ENCODE data around the gene ANAPC4.
A peak's percentile ranks its signal among the peaks of the same experiment; 100 is the strongest.
"Not testable (repeated sequence)": the region's sequence is repeated elsewhere in the genome, so short reads cannot be mapped to it uniquely, and the experiment has no call there.

Gene ANAPC4

GRCh38 chr4:25367004-25367621, 9.9 kb upstream of the ANAPC4 start:
- no peaks in the 10 kb centered on the region for H3K27me3 Mint-ChIP-seq (ENCODE audit: low read depth)
- peaks cover 5% of the 10 kb centered on the region for H3K36me3 Mint-ChIP-seq (ENCODE audit: low read depth)
- H3K4me3 Mint-ChIP-seq, result no peak overlapping the region
- no peaks in the 10 kb centered on the region for H3K4me1 Mint-ChIP-seq (ENCODE audit: low read depth)
- H3K27ac Mint-ChIP-seq, result no peak overlapping the region
- no peaks in the 10 kb centered on the region for H3K9me3 Mint-ChIP-seq

- Mint-ChIP-seq H3K9me3 (no peaks in the 10 kb centered on the region), H3K36me3 (ENCODE audit: low read depth) (peaks cover 5% of the 10 kb centered on the region), H3K4me1 (ENCODE audit: low read depth) (no peaks in the 10 kb centered on the region), H3K27ac (no peak overlapping the region), H3K27me3 (ENCODE audit: low read depth) (no peaks in the 10 kb centered on the region), H3K4me3 (no peak overlapping the region)
These were observed 9.2 kb upstream of the ANAPC4 start for GRCh38 chr4:25367877-25368276.

GRCh38 chr4:25368315-25368714, 8.7 kb upstream of the ANAPC4 start:
- Mint-ChIP-seq H3K36me3 (ENCODE audit: low read depth) (peaks cover 5% of the 10 kb centered on the region), H3K4me1 (ENCODE audit: low read depth) (no peaks in the 10 kb centered on the region), H3K27ac (no peak overlapping the region), H3K9me3 (no peaks in the 10 kb centered on the region), H3K4me3 (no peak overlapping the region), H3K27me3 (ENCODE audit: low read depth) (no peaks in the 10 kb centered on the region)

- H3K4me1 Mint-ChIP-seq (ENCODE audit: low read depth), result peaks cover 2% of the 10 kb centered on the region
- H3K27me3 Mint-ChIP-seq (ENCODE audit: low read depth), result no peaks in the 10 kb centered on the region
- H3K4me3 Mint-ChIP-seq, result no peak overlapping the region
- H3K36me3 Mint-ChIP-seq (ENCODE audit: low read depth), result peaks cover under 1% of the 10 kb centered on the region
- no peak overlapping the region for H3K27ac Mint-ChIP-seq
- H3K9me3 Mint-ChIP-seq, result no peaks in the 10 kb centered on the region
These were observed 6.8 kb upstream of the ANAPC4 start for GRCh38 chr4:25370242-25370641.

- H3K4me1 Mint-ChIP-seq (ENCODE audit: low read depth), result peaks cover 12% of the 10 kb centered on the region
- H3K27ac Mint-ChIP-seq; H3K36me3 Mint-ChIP-seq (ENCODE audit: low read depth); H3K27me3 Mint-ChIP-seq (ENCODE audit: low read depth); H3K4me3 Mint-ChIP-seq; H3K9me3 Mint-ChIP-seq: not testable (repeated sequence)
These were observed 4.5 kb upstream of the ANAPC4 start for GRCh38 chr4:25372549-25372948.

GRCh38 chr4:25377572-25378436, 741 bp downstream of the ANAPC4 start:
- peak overlapping the region; percentile 89 for H3K27ac Mint-ChIP-seq
- no peak overlapping the region for H3K4me3 Mint-ChIP-seq
- no peaks in the 10 kb centered on the region for H3K27me3 Mint-ChIP-seq (ENCODE audit: low read depth)
- H3K36me3 Mint-ChIP-seq (ENCODE audit: low read depth), result peaks cover 12% of the 10 kb centered on the region
- H3K9me3 Mint-ChIP-seq, result no peaks in the 10 kb centered on the region
- peaks cover 17% of the 10 kb centered on the region for H3K4me1 Mint-ChIP-seq (ENCODE audit: low read depth)

- Mint-ChIP-seq H3K27me3 (ENCODE audit: low read depth) (no peaks in the 10 kb centered on the region), H3K9me3 (no peaks in the 10 kb centered on the region), H3K36me3 (ENCODE audit: low read depth) (peaks cover 15% of the 10 kb centered on the region), H3K4me1 (ENCODE audit: low read depth) (peaks cover 17% of the 10 kb centered on the region), H3K27ac (no peak overlapping the region), H3K4me3 (no peak overlapping the region)
These were observed 1.3 kb downstream of the ANAPC4 start for GRCh38 chr4:25378437-25378743.

GRCh38 chr4:25379591-25379990, 2.5 kb downstream of the ANAPC4 start:
- H3K36me3 Mint-ChIP-seq (ENCODE audit: low read depth), result peaks cover 21% of the 10 kb centered on the region
- H3K4me1 Mint-ChIP-seq (ENCODE audit: low read depth), result peaks cover 17% of the 10 kb centered on the region
- H3K27me3 Mint-ChIP-seq (ENCODE audit: low read depth), result no peaks in the 10 kb centered on the region
- no peak overlapping the region for H3K4me3 Mint-ChIP-seq
- H3K27ac Mint-ChIP-seq, result no peak overlapping the region
- H3K9me3 Mint-ChIP-seq, result no peaks in the 10 kb centered on the region

- H3K36me3 Mint-ChIP-seq (ENCODE audit: low read depth), result peaks cover 32% of the 10 kb centered on the region
- no peak overlapping the region for H3K4me3 Mint-ChIP-seq
- peaks cover 5% of the 10 kb centered on the region for H3K4me1 Mint-ChIP-seq (ENCODE audit: low read depth)
- H3K27ac Mint-ChIP-seq, result no peak overlapping the region
- no peaks in the 10 kb centered on the region for H3K27me3 Mint-ChIP-seq (ENCODE audit: low read depth)
- no peaks in the 10 kb centered on the region for H3K9me3 Mint-ChIP-seq
These were observed 6.6 kb downstream of the ANAPC4 start for GRCh38 chr4:25383647-25384046.

GRCh38 chr4:25386926-25387325, 9.9 kb downstream of the ANAPC4 start:
- Mint-ChIP-seq H3K4me3 (no peak overlapping the region), H3K36me3 (ENCODE audit: low read depth) (peaks cover 37% of the 10 kb centered on the region), H3K27ac (no peak overlapping the region), H3K9me3 (no peaks in the 10 kb centered on the region), H3K4me1 (ENCODE audit: low read depth) (peaks cover 2% of the 10 kb centered on the region), H3K27me3 (ENCODE audit: low read depth) (no peaks in the 10 kb centered on the region)

- no peak overlapping the region for H3K27ac Mint-ChIP-seq
- H3K27me3 Mint-ChIP-seq (ENCODE audit: low read depth), result no peaks in the 10 kb centered on the region
- H3K4me3 Mint-ChIP-seq, result no peak overlapping the region
- peaks cover 6% of the 10 kb centered on the region for H3K9me3 Mint-ChIP-seq
- no peaks in the 10 kb centered on the region for H3K4me1 Mint-ChIP-seq (ENCODE audit: low read depth)
- peaks cover 49% of the 10 kb centered on the region for H3K36me3 Mint-ChIP-seq (ENCODE audit: low read depth)
These were observed 20.2 kb downstream of the ANAPC4 start for GRCh38 chr4:25397305-25397704.

GRCh38 chr4:25399510-25399909, 22.4 kb downstream of the ANAPC4 start:
- Mint-ChIP-seq H3K4me1 (ENCODE audit: low read depth) (no peaks in the 10 kb centered on the region), H3K27me3 (ENCODE audit: low read depth) (no peaks in the 10 kb centered on the region), H3K9me3 (peaks cover 6% of the 10 kb centered on the region), H3K4me3 (no peak overlapping the region), H3K36me3 (ENCODE audit: low read depth) (peaks cover 48% of the 10 kb centered on the region), H3K27ac (no peak overlapping the region)

GRCh38 chr4:25401066-25401465, 24.0 kb downstream of the ANAPC4 start:
- Mint-ChIP-seq H3K9me3 (peaks cover 6% of the 10 kb centered on the region), H3K27ac (no peak overlapping the region), H3K4me1 (ENCODE audit: low read depth) (no peaks in the 10 kb centered on the region), H3K4me3 (no peak overlapping the region), H3K27me3 (ENCODE audit: low read depth) (no peaks in the 10 kb centered on the region), H3K36me3 (ENCODE audit: low read depth) (peaks cover 48% of the 10 kb centered on the region)

GRCh38 chr4:25402521-25402920, 25.5 kb downstream of the ANAPC4 start:
- Mint-ChIP-seq H3K4me3 (no peak overlapping the region), H3K27ac (no peak overlapping the region), H3K27me3 (ENCODE audit: low read depth) (no peaks in the 10 kb centered on the region), H3K36me3 (ENCODE audit: low read depth) (peaks cover 36% of the 10 kb centered on the region), H3K4me1 (ENCODE audit: low read depth) (no peaks in the 10 kb centered on the region), H3K9me3 (no peaks in the 10 kb centered on the region)

GRCh38 chr4:25403699-25404098, 26.6 kb downstream of the ANAPC4 start:
- Mint-ChIP-seq H3K4me3 (no peak overlapping the region), H3K4me1 (ENCODE audit: low read depth) (no peaks in the 10 kb centered on the region), H3K36me3 (ENCODE audit: low read depth) (peaks cover 32% of the 10 kb centered on the region), H3K27ac (no peak overlapping the region), H3K9me3 (no peaks in the 10 kb centered on the region), H3K27me3 (ENCODE audit: low read depth) (no peaks in the 10 kb centered on the region)
